H1 (cell line): Measurements from ENCODE around the gene QSER1. TPM values are rescaled to one million over a fixed set of nuclear protein-coding genes. Genes with fewer than 3 reads are reported as not detected.
A peak's percentile ranks its signal among the peaks of the same experiment; 100 is the strongest.

Experiments
- CTCF ChIA-PET: fragments of 300-600 bp; sonication (Branson Sonifier 250); formaldehyde crosslinking; loops from one replicate; lab custom pipeline; 2021; ENCODE audit not compliant: partially characterized antibody; lab: Charles Lee
- POLR2A ChIA-PET: fragments of 300-600 bp; sonication (Branson Sonifier 250); formaldehyde crosslinking; loops from one replicate; lab custom pipeline; 2021; ENCODE audit warnings: inconsistent platforms; ENCODE audit not compliant: partially characterized antibody; lab: Charles Lee
- DNase-seq, 2 experiments: peaks; one replicate each; pipeline versions ENCODE4 v3.0.0 to v3.0.0-alpha.2; 2010 to 2022; ENCODE audit warnings: low spot score in 2 of 2, low read depth in 1 of 2, mixed read lengths in 1 of 2
- FAIRE-seq: peaks from 2 replicates; lab custom pipeline; 2011; peaks lifted over from hg19 to GRCh38; lab: Jason Lieb, UNC
- H2AFZ ChIP-seq: 2 replicates; pipeline ENCODE4 v1.8.1; 2012; ENCODE audit warnings: low read length, inconsistent platforms
- H2AK5ac ChIP-seq: 2 replicates; pipeline ENCODE4 v1.6.1; 2013; ENCODE audit warnings: low read depth, low read length
- H2BK120ac ChIP-seq: replicated peaks from 2 replicates; pipeline ENCODE3; 2013; ENCODE audit warnings: low read depth, low read length, inconsistent platforms
- H2BK12ac ChIP-seq: 2 replicates; pipeline ENCODE4 v1.6.1; 2013; ENCODE audit warnings: low read depth, low read length
- H2BK15ac ChIP-seq: 2 replicates; pipeline ENCODE4 v1.6.1; 2013; ENCODE audit warnings: low read length
- H2BK20ac ChIP-seq: 2 replicates; pipeline ENCODE4 v1.6.1; 2013; ENCODE audit warnings: low read length
- H2BK5ac ChIP-seq: 2 replicates; pipeline ENCODE4 v1.6.1; 2013; ENCODE audit warnings: low read depth, low read length
- H3K14ac ChIP-seq: 2 replicates; pipeline ENCODE4 v1.6.1; 2013; ENCODE audit warnings: inconsistent platforms; ENCODE audit not compliant: insufficient read length
- H3K18ac ChIP-seq: 2 replicates; pipeline ENCODE4 v1.6.1; 2013; ENCODE audit warnings: low read length; ENCODE audit errors: extremely low read depth
- H3K23ac ChIP-seq: 2 replicates; pipeline ENCODE4 v1.6.1; 2013; ENCODE audit warnings: inconsistent platforms; ENCODE audit not compliant: insufficient read length
- H3K23me2 ChIP-seq: 2 replicates; pipeline ENCODE4 v1.6.1; 2013; ENCODE audit warnings: low read depth, low read length
- H3K27ac ChIP-seq: 2 replicates; pipeline ENCODE4 v1.6.1; 2011; ENCODE audit warnings: low read depth, low read length, inconsistent platforms
- H3K27me3 ChIP-seq, 4 experiments: replicated peaks in 1 of 4; 1 replicate in 1 of 4; 2 replicates in 3 of 4; pipeline versions ENCODE4 v1.6.1 to v1.8.1; 2011 to 2013; ENCODE audit warnings: low read length in 3 of 4, mild to moderate bottlenecking in 3 of 4, inconsistent platforms in 2 of 4, mixed read lengths in 2 of 4, moderate library complexity in 1 of 4; ENCODE audit not compliant: control insufficient read depth in 3 of 4, insufficient read depth in 3 of 4; ENCODE audit errors: extremely low read depth in 1 of 4
- H3K36me3 ChIP-seq, 4 experiments: 2 replicates each; pipeline versions ENCODE4 v1.6.1 to v1.8.1; 2011 to 2013; ENCODE audit warnings: mild to moderate bottlenecking in 4 of 4, low read length in 3 of 4, moderate library complexity in 2 of 4, control low read depth in 1 of 4, inconsistent platforms in 1 of 4; ENCODE audit not compliant: insufficient read depth in 4 of 4, control insufficient read depth in 2 of 4
- H3K4ac ChIP-seq: replicated peaks from 2 replicates; pipeline ENCODE3; 2013; ENCODE audit warnings: low read length, low read depth, mixed read lengths, inconsistent platforms; ENCODE audit not compliant: insufficient read length
- H3K4me1 ChIP-seq, 4 experiments: replicated peaks in 1 of 4; 1 replicate in 1 of 4; 2 replicates in 3 of 4; pipeline versions ENCODE4 v1.6.1 to v1.8.1; 2011 to 2013; ENCODE audit warnings: low read length in 3 of 4, inconsistent platforms in 2 of 4, mixed read lengths in 1 of 4; ENCODE audit not compliant: insufficient read depth in 4 of 4, control insufficient read depth in 3 of 4
- H3K4me2 ChIP-seq, 2 experiments: 2 replicates each; pipeline versions ENCODE4 v1.6.1 to v1.8.1; 2011 to 2013; ENCODE audit warnings: low read depth in 2 of 2, low read length in 2 of 2, control low read depth in 1 of 2, inconsistent platforms in 1 of 2, mild to moderate bottlenecking in 1 of 2; ENCODE audit not compliant: insufficient read depth in 1 of 2
- H3K4me3 ChIP-seq, 4 experiments: fragments of 200-600, 300-600 bp in 1 of 4; sonication (generic), shearing (Covaris generic), sonication (Bioruptor Twin) in 1 of 4; 2 replicates each; pipeline versions ENCODE4 v1.5.1 to v1.8.1; 2011 to 2016; ENCODE audit warnings: low read length in 4 of 4, low read depth in 3 of 4, control low read depth in 2 of 4, inconsistent platforms in 2 of 4, mild to moderate bottlenecking in 2 of 4, mixed read lengths in 1 of 4, moderate library complexity in 1 of 4; ENCODE audit not compliant: insufficient read depth in 2 of 4; ENCODE audit errors: extremely low read depth in 1 of 4
- H3K56ac ChIP-seq: replicated peaks from 2 replicates; pipeline ENCODE3; 2013; ENCODE audit warnings: low read depth, mild to moderate bottlenecking, mixed read lengths, low read length, inconsistent platforms; ENCODE audit not compliant: insufficient read length
- H3K79me1 ChIP-seq: 2 replicates; pipeline ENCODE4 v1.6.1; 2013; ENCODE audit warnings: low read depth, low read length, control low read depth
- H3K79me2 ChIP-seq, 2 experiments: 2 replicates each; pipeline versions ENCODE4 v1.6.1 to v1.8.1; 2012 to 2013; ENCODE audit warnings: low read length in 2 of 2, mild to moderate bottlenecking in 2 of 2, inconsistent platforms in 1 of 2; ENCODE audit not compliant: insufficient read depth in 2 of 2, control insufficient read depth in 1 of 2
- H3K9ac ChIP-seq, 4 experiments: replicated peaks in 1 of 4; 1 replicate in 1 of 4; 2 replicates in 3 of 4; pipeline versions ENCODE4 v1.6.1 to v1.8.1; 2011 to 2013; ENCODE audit warnings: low read depth in 3 of 4, low read length in 3 of 4, control low read depth in 2 of 4, mild to moderate bottlenecking in 2 of 4, moderate library complexity in 2 of 4, inconsistent platforms in 1 of 4; ENCODE audit errors: extremely low read depth in 1 of 4
- H3K9me3 ChIP-seq, 2 experiments: 2 replicates each; pipeline versions ENCODE4 v1.6.1 to v1.8.1; 2012 to 2013; ENCODE audit warnings: mild to moderate bottlenecking in 2 of 2, moderate library complexity in 2 of 2, control low read depth in 1 of 2, inconsistent platforms in 1 of 2, low read depth in 1 of 2, low read length in 1 of 2, mixed read lengths in 1 of 2; ENCODE audit not compliant: insufficient read depth in 2 of 2
- H4K20me1 ChIP-seq, 2 experiments: replicated peaks in 1 of 2; 2 replicates each; pipeline versions ENCODE3 to v1.8.1; 2011 to 2013; ENCODE audit warnings: inconsistent platforms in 2 of 2, low read length in 2 of 2, mild to moderate bottlenecking in 1 of 2; ENCODE audit not compliant: insufficient read depth in 2 of 2, control insufficient read depth in 1 of 2
- H4K5ac ChIP-seq: 2 replicates; pipeline ENCODE4 v1.6.1; 2013; ENCODE audit warnings: low read length, low read depth, mixed read lengths, inconsistent platforms; ENCODE audit not compliant: insufficient read length
- H4K8ac ChIP-seq: 2 replicates; pipeline ENCODE4 v1.8.0; 2013; ENCODE audit warnings: mild to moderate bottlenecking, moderate library complexity, low read length, inconsistent platforms; ENCODE audit not compliant: insufficient read depth; ENCODE audit errors: extremely low read depth
- H4K91ac ChIP-seq: replicated peaks from 2 replicates; pipeline ENCODE3; 2013; ENCODE audit warnings: low read length, mixed read lengths, inconsistent platforms; ENCODE audit not compliant: insufficient read length
- HDAC2 ChIP-seq, 2 experiments: fragments of 300-600 bp in 1 of 2; sonication (generic) in 1 of 2; IDR thresholded peaks; 2 replicates each; pipeline ENCODE4 v1.6.1; 2011 to 2012; ENCODE audit warnings: low read depth in 2 of 2, low read length in 2 of 2, mild to moderate bottlenecking in 2 of 2, moderate library complexity in 2 of 2, borderline replicate concordance in 1 of 2, inconsistent platforms in 1 of 2
- TAF7 ChIP-seq: optimal IDR thresholded peaks from 2 replicates; pipeline ENCODE3; 2011; ENCODE audit warnings: low read depth, mild to moderate bottlenecking, inconsistent platforms, low read length, moderate library complexity, borderline replicate concordance
- TCF12 ChIP-seq: IDR thresholded peaks from 2 replicates; pipeline ENCODE4 v1.6.1; 2011; ENCODE audit warnings: low read depth, mild to moderate bottlenecking, low read length
- WGBS, 2 experiments: shearing (Covaris generic) in 1 of 2; methylation state at CpG; one replicate each; pipeline versions ENCODE4 v1.1.6 to v1.1.7; 2013 to 2015; ENCODE audit warnings: low lambda C conversion rate in 2 of 2, mixed read lengths in 2 of 2, inconsistent platforms in 1 of 2, low coverage in 1 of 2, missing lambda C conversion rate in 1 of 2; ENCODE audit not compliant: insufficient replicate concordance in 2 of 2, insufficient coverage in 1 of 2, insufficient read length in 1 of 2; ENCODE audit errors: extremely low coverage in 1 of 2, missing lambda C conversion rate in 1 of 2; 5-methylcytosine and 5-hydroxymethylcytosine counted together
- polyA plus RNA-seq, 7 experiments: library from polyadenylated mRNA; depleted of rRNA in 3 of 7; stranded (reverse) in 5 of 7; unstranded in 2 of 7; fragments of >200 nt in 5 of 7; fragments of 200-250 nt in 2 of 7; gene quantifications; 1 replicate in 5 of 7; 2 replicates in 1 of 7; 4 replicates in 1 of 7; pipeline versions ENCODE4 v1.2.1 to v1.2.3, GENCODE V29; 2011 to 2013; ENCODE audit warnings: missing spikeins in 2 of 7, mixed read lengths in 2 of 7
- total RNA-seq: library from RNA; stranded (reverse); fragmentation: NEBNext Ultra II Directional; extraction: Animal tissue kit (Norgen Biotek cat#: 25700); gene quantifications from 2 replicates; pipeline ENCODE4 v1.2.1, GENCODE V29; 2021

Gene QSER1
- total and polyA plus RNA-seq, 2 of the 8 experiments (the other 6 are each of a cell fraction or from before 2014, with no cell fraction given) = 29.3 to 117 TPM

DNA sequence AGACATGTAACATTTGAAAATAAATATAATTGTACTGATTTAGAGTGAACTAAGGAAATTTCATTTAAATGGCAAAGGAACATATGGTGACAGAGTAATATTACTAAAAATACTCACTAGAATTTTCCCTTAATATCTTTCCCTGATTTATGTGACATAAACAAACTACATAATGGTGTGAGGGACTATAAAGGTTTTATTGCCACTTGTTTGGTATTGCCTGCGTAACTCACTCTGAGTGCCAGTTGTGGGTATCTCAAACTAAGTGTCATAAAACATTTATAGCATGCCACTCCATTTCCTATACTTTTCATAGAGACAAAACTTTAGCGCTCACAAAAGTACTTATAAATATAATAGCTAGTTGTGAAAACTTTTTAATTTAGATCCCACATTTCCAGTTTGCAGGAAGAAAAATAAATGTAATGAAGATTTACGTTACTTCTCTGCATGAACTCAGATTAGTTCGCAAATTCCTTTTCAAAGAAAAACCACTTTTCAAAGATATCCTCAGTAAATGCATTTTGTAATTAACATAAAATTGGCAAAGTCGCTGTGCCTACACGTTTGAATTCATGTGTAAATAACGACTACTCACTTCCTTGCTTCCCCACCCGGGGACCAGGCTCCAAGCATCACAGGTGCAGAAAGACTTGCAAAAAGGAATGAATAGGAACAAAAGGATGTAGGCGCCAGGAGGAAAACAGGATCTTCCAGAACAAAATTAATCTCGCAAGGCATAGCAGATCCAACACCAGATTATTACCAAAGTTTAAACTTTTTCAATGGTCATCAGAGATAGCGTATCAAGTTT, 1.6 kb upstream of the QSER1 start:
- H3K4me2 ChIP-seq = peak overlapping the region; percentile 74 to 85
- H3K36me3 ChIP-seq = peaks cover 0 to 13% (median 2%) of the 10 kb centered on the region in 4 experiments; a peak in 2 of 8 replicates
- H3K79me2 ChIP-seq = peaks cover 10 to 27% of the 10 kb centered on the region in 2 experiments
- WGBS, 2 experiments = 2% methylated on average over 11 of the region's 11 CpGs; no CpG with 5 or more reads in 1 of the 2 experiments
- no peak overlapping the region for H3K23ac ChIP-seq
- peak overlapping the region in 2 of 4 experiments; percentile 17 to 40; a peak in 1 of 7 replicates for H3K9ac ChIP-seq
- no peak overlapping the region for H3K56ac ChIP-seq
- no peak overlapping the region for H3K4ac ChIP-seq
- H4K8ac ChIP-seq = no peak overlapping the region
- no peaks in the 10 kb centered on the region for H3K79me1 ChIP-seq
- H3K27me3 ChIP-seq = no peaks in the 10 kb centered on the region
- H3K9me3 ChIP-seq = peaks cover 9 to 10% of the 10 kb centered on the region in 2 experiments
- POLR2A ChIA-PET = interaction anchor here (0.9 to 1.6 kb wide), 7 partner anchors 10 to 149 kb away, joined by 3 to 5 read pairs (median 4); partner anchors contain the start of genes DEPDC7 and TCP11L1
- peaks cover 3 to 4% of the 10 kb centered on the region in 2 experiments for H4K20me1 ChIP-seq
- H2AK5ac ChIP-seq = no peak overlapping the region
- peak overlapping the region; percentile 93; the same call in 1 of the 2 replicates for H3K27ac ChIP-seq
- H2BK12ac ChIP-seq = no peak overlapping the region
- FAIRE-seq = peak; percentile 88
- peak overlapping the region; percentile 70 for H4K91ac ChIP-seq
- peak overlapping the region; percentile 94; the same call in 1 of the 2 replicates for H2BK5ac ChIP-seq
- no peak overlapping the region for H2AFZ ChIP-seq
- peak overlapping the region; percentile 100 for H4K5ac ChIP-seq
- H2BK20ac ChIP-seq = no peak overlapping the region
- no peak overlapping the region for H3K14ac ChIP-seq
- no peak overlapping the region for H2BK15ac ChIP-seq
- no peaks in the 10 kb centered on the region for H3K23me2 ChIP-seq
- peak overlapping the region; percentile 55; the same call in 1 of the 2 replicates for H3K18ac ChIP-seq
- DNase-seq = no peak
- H3K4me3 ChIP-seq = peak overlapping the region; percentile 59 to 98 (median 85); a peak in 7 of 8 replicates
- CTCF ChIA-PET = interaction anchor here (0.6 to 1.6 kb wide), 2 partner anchors 10 to 49 kb away, joined by 3 to 6 read pairs; no protein-coding TSS in a partner anchor
- H3K4me1 ChIP-seq = peaks cover 0 to 18% (median 0%) of the 10 kb centered on the region in 4 experiments; a peak in 3 of 7 replicates
- H2BK120ac ChIP-seq = peak overlapping the region; percentile 34
- TF ChIP-seq TAF7 (peak; percentile 61), HDAC2 (IDR thresholded peaks at IDR 0.05; ENCODE audit: borderline replicate concordance in 1 of 2, low read depth in 2 of 2, low read length in 2 of 2) (peak in 1 of 2 experiments; percentile 68; a peak in 1 of 4 replicates), TCF12 (peak; percentile 88)
